DMS 273 (cell line): Measurements from ENCODE around the gene TMEM255B.
"Not testable (repeated sequence)": the region's sequence is repeated elsewhere in the genome, so short reads cannot be mapped to it uniquely, and the experiment has no call there.

Experiments used
- DNase-seq: peaks from one replicate; lab custom pipeline; 2025; ENCODE audit not compliant: unreplicated experiment; lab: John Stamatoyannopoulos, UW

Gene TMEM255B

DNA sequence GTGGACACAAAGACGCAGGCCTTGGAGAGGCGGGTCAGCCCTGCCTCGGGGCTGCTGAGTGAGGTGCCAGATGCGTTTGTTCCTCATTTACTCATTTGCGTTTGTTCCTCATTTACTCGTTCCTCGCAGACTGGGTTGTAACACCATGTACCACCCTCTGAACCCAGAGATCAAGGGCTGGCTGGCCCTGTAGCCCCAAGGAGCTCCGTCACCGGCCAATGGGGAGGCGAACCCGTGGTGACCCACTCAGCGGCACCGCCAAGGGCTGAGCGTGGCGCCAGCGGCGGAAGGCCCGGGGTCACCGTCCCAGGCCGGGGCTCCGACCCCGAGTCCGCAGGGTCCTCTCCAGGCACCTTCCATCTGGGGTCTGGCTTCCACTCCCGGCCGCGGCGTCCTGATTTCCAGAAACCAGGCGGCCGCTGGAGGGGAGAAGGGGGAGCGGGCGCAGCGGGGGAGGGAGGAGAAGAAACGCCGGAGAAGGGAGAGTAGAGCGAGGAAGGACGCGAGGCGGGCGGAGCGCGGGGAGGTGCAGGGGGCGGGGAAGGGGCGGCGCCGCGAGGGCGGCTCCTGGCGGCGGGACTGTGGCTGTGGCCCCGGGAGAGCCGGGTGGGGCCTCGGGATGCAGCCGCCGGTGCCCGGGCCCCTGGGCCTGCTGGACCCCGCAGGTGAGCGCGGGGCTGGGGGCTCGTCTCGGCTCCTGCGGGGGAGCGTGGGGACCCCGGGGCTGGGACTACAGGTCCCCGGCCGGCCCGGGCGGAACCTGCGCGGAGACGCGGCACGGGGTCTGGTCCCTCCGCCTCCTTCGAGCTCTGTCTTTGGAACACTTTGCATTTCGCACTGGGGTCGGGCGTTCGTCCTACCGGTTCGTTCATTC lies at the start of gene TMEM255B:
Gene TMEM255B, plus strand, starts transcription at position 576 of the 874 bp plus-strand sequence. Its CDS starts 44 bp downstream, at position 620.
- DNase-seq, result peak; percentile 79

DNA sequence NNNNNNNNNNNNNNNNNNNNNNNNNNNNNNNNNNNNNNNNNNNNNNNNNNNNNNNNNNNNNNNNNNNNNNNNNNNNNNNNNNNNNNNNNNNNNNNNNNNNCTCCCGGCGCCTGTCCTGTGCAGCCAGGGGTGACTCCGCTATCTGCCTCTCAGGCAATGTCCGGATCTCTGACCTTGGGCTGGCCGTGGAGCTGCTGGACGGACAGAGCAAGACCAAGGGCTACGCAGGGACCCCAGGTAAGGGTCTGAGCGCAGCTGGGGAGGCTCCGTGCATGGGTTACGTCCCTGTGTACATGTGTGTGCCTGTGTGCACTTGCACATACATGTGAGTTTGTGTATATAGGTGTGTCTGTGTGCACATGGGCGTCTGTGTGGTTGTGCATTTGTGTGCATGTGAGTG lies 36.1 kb upstream of the TMEM255B start:
- no peak for DNase-seq

DNA sequence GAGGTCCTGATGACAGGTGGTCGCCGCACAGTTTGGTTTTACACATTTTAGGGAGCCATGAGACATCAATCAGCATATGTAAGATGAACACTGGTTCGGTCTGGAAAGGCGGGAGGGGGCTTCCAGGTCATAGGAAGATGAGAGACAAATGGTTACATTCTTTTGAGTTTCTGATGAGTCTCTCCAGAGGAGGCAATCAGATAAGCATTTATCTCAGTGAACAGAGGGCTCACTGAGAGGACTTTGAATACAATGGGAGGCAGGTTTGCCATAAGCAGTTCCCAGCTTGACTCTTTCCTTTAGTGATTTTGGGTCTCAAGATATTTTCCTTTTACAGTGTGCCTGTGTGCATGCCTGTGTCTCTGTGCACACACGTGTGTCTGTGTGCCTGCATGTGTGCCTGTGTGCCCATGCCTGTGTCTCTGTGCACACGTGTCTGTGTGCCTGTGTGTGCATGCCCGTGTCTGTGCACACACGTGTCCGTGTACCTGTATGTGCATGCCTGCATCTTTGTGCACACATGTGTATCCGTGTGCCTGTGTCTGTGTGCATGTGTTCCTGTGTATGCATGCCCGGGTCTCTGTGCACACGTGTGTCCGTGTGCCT lies 35.5 kb upstream of the TMEM255B start:
- no peak for DNase-seq

- DNase-seq, result no peak
Measured at GRCh38 chr13:113724016-113724758, 34.8 kb upstream of the TMEM255B start.

DNA sequence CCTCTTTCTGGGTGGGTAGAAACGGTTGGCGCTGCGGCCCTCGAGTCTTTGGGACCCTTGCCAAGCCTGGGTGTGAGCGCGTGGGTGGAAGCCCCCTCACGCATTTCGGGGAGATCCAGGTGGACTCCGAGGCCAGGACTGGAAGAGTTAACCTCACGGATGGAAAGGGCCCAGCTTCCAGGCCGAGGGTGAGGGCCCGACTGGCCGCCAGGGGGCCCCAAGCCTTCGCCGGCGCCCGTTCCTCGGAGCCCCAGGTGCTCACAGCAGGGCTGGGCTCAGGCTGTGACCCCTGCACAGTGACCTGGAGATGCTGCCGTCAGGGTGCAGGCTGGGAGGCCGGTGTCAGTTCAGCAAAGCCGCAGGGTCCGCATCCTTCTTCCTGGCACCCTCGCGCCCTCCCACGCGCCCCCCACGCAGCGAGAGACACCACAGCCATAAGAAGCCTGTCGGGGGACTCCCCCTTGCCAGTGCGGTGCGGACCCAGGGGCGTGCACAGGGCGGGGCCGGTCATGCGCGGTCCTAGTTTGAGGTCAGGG lies 34.2 kb upstream of the TMEM255B start:
- peak; percentile 83 for DNase-seq

DNA sequence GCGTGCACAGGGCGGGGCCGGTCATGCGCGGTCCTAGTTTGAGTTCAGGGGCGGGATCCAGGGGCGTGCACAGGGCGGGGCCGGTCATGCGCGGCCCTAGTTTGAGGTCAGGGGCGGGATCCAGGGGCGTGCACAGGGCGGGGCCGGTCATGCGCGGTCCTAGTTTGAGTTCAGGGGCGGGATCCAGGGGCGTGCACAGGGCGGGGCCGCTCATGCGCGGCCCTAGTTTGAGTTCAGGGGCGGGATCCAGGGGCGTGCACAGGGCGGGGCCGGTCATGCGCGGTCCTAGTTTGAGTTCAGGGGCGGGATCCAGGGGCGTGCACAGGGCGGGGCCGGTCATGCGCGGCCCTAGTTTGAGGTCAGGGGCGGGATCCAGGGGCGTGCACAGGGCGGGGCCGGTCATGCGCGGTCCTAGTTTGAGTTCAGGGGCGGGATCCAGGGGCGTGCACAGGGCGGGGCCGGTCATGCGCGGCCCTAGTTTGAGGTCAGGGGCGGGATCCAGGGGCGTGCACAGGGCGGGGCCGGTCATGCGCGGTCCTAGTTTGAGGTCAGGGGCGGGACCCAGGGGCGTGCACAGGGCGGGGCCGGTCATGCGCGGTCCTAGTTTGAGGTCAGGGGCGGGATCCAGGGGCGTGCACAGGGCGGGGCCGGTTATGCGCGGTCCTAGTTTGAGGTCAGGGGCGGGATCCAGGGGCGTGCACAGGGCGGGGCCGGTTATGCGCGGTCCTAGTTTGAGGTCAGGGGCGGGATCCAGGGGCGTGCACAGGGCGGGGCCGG lies 33.5 kb upstream of the TMEM255B start:
- not testable (repeated sequence) for DNase-seq

DNA sequence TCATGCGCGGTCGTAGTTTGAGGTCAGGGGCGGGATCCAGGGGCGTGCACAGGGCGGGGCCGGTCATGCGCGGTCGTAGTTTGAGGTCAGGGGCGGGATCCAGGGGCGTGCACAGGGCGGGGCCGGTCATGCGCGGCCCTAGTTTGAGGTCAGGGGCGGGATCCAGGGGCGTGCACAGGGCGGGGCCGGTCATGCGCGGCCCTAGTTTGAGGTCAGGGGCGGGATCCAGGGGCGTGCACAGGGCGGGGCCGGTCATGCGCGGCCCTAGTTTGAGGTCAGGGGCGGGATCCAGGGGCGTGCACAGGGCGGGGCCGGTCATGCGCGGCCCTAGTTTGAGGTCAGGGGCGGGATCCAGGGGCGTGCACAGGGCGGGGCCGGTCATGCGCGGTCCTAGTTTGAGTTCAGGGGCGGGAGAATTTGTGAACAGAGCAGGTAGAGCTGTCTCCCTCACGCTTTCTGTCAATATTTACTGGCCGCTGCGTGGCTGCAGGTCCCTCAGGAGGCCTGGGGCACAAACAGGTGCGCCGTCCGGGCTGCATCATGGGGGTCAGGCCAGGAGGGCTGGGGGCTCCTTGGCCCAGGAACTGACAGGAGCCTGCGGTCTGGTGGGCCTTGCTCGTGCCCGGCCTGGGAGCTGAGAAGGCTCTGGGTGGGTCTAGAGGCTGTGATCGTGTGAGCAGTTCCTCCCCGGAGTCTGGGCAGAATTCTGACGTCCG lies 32.8 kb upstream of the TMEM255B start:
- peak; percentile 20 for DNase-seq

DNA sequence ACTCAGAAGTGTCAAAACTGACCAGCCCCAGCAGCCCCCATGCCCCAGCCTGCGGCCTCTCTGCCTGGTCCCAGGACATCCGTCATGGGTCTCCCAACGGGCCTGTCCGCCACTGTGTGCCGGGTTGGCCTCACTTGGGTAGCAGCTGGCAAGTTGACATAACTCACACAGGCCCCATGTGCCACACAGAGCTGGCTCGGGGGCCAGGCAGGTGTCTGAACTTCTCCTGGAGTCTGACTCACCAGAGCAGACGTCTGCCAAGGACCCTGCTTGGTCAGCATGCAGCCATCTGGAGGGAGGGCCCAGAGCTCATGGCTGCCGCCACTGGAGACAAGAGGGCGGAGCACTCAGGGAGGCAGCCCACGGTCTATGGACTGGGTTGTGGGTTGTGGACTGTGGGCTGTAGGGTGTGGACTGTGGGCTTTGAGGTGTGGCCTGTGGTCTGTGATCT lies 32.0 kb upstream of the TMEM255B start:
- peak; percentile 68 for DNase-seq

- DNase-seq, result no peak
Measured at GRCh38 chr13:113728571-113729054, 30.4 kb upstream of the TMEM255B start.

DNA sequence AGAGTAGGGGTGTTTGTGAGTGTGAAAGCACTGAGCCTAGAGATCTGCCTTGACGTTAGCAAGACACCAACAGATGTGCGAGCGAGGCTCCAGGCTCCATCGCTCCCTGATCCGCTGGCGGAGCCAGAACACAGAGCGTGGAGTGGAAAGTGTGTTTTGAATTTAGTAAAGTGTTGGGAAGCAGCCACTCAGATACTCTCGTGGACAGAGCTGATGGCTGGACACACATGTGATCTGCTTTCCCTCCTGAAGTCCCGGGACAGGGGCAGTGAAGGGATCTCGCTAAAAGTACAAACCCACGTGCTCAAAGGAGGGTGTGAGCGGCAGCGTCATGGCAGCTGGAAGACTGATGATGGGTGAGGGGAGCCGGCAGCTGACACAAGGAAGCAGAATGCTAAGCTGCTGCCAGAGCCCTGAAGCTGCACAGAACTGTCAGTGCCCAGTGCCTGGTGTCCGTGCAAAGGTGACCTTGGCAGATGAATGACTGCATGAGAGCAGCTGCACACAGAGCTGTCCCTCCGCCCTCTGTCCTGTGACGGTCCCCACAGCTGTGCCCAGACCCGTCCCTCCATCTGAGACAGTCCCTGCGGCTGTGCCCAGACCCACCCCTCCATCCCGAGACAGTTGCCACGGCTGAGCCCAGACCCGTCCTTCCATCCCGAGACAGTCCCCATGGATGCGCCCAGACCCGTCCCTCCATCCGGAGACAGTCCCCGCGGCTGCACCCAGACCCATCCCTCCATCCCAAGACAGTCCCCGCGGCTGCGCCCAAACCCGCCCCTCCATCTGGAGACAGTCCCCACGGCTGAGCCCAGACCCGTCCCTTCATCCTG lies 29.6 kb upstream of the TMEM255B start:
- peak; percentile 63 for DNase-seq

GRCh38 chr13:113730258-113730691 lies 28.8 kb upstream of the TMEM255B start:
- DNase-seq, result no peak

DNA sequence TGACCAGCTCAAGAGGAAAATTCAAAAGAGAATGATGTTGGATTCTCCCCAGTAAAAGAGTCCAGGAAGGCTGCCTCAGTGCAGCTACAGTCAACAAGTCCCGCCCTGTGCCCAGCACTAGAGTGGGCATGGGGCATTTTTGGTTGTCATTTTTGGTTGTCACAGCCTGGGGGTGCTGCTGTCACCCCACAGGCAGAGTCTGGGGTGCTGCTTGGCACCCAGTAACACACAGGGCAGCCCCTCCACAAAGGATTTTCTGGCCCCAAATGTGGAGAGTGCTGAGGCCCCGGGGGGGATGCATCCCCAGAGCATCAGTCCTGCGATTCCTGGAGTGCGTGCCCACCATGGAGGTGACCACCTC lies 28.2 kb upstream of the TMEM255B start:
- DNase-seq, result no peak

GRCh38 chr13:113731192-113732175 lies 27.5 kb upstream of the TMEM255B start:
- DNase-seq, result no peak

DNA sequence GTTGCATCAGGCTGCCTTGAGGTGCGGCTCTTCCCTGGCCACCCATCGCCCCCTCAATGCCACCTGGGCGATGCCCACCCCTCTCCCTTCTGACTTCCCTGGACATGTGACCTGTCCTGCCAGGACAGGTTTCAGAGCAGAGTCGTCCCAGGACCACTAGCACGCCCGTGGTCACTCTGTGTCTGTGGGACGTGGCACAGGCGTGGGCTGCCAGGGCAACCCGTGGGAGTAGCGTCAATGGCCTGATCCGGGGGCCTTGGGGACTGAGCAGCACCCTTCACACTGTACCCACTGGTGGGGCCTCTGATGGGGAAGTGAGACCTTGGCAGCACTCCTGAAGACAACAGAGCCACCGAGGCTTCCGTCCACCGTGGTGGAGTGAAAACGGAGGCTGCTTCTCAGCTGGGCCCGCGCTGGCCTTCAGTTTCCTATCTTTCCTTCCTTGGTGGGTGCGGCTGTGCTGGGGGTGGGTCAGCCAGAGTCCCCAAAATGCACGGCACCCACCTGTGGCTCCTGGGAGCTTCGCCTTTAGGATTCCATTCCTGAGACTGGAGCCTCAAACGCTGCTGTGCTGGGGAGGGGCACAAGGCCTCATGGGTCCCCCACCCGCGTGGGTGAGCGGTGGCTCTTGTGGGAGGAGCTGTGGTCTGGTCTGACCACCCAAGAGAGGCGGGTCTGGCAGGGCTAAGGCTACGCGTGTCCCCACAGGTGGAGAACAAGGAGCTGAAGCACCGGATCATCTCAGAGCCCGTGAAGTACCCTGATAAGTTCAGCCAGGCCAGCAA lies 26.7 kb upstream of the TMEM255B start:
- DNase-seq, result no peak

- DNase-seq, result no peak
Measured at GRCh38 chr13:113732961-113733950, 25.8 kb upstream of the TMEM255B start.
